Liver (tissue), 3 donors: Measurements from ENCODE around the gene LRRC15.

Source experiments
- CTCF ChIP-seq: fragments of 150-350 bp; IDR thresholded peaks from 2 replicates; pipeline ENCODE4 v1.5.1; 2017; ENCODE audit warnings: improper control_type of control experiment, low read depth, low read length; ENCODE audit not compliant: missing input control
- NR2F2 ChIP-seq: IDR thresholded peaks from 2 replicates; pipeline ENCODE4 v1.6.1; 2016; ENCODE audit warnings: antibody characterized with exemption
- SP1 ChIP-seq: IDR thresholded peaks from 2 replicates; pipeline ENCODE4 v1.6.1; 2018; ENCODE audit warnings: antibody characterized with exemption, mild to moderate bottlenecking
- TAF1 ChIP-seq: conservative IDR thresholded peaks from 2 replicates; pipeline ENCODE4 v1.6.1; 2016; ENCODE audit warnings: antibody characterized with exemption, mild to moderate bottlenecking
- donor health status: healthy.
- donor health status: healthy.

- TF ChIP-seq NR2F2 (no peak), TAF1 (no peak), CTCF (no peak), SP1 (no peak)
Measured at GRCh38 chr3:194312186-194312742, 57.3 kb downstream of the LRRC15 start.
